K562 treated with DMSO at 1 percent for 48 hours (cell line): Measurements from ENCODE around the gene JAM3. TPM values are rescaled to one million over a fixed set of nuclear protein-coding genes. Genes with fewer than 3 reads are reported as not detected.

Experiments
- total RNA-seq: library from RNA; unstranded; fragments of 300-600 nt; gene quantifications from 2 replicates; pipeline ENCODE4 v1.2.3, GENCODE V29; 2022; ENCODE audit warnings: low replicate concordance; ENCODE audit errors: extremely low read depth

JAM3 gene
- not detected in 2 replicates for total RNA-seq

DNA sequence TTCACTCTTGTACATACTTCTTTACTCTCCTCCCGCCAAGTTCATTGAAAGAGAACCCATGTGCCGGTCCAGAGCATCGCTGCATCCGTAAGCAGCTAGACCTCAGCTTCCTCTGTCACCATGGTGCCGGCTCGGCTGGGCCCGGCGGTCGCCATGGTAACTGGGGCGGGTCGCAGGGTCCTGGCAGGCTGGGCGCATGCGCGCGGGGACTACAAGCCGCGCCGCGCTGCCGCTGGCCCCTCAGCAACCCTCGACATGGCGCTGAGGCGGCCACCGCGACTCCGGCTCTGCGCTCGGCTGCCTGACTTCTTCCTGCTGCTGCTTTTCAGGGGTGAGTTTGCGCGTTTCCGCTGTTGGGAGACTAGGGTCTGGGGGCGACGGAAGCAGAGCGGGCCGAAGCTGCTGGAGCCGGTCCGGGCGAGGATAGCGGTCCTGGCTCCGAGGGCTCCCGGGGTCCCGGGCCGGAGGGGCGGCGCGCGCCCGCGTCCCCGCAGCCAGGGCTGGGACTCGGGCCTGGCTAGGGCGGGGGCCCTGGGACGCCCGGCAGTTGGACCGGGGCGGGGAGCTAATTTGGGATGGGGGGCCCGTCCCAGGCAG, at the start of gene JAM3:
Gene JAM3, plus strand, starts transcription at position 244 of the 597 bp plus-strand sequence. Its CDS starts 12 bp downstream, at position 256.

Other genes starting within 250 kb of the JAM3 start
- not detected in 2 replicates for gene SPATA19, start 223.6 kb upstream of the JAM3 start, total RNA-seq
- gene IGSF9B, start 112.1 kb upstream of the JAM3 start, total RNA-seq = not detected in 2 replicates
- gene NCAPD3, start 154.9 kb downstream of the JAM3 start, total RNA-seq = not detected in 2 replicates
- gene VPS26B, start 155.6 kb downstream of the JAM3 start, total RNA-seq = not detected in 2 replicates
- gene THYN1, start 184.3 kb downstream of the JAM3 start, total RNA-seq = not detected in 2 replicates
- not detected in 2 replicates for gene ACAD8, start 184.5 kb downstream of the JAM3 start, total RNA-seq
- gene GLB1L3, start 207.3 kb downstream of the JAM3 start, total RNA-seq = not detected in 2 replicates